GM20431 (cell line): ENCODE results near the gene UCMA.
"Not testable (repeated sequence)": the region's sequence is repeated elsewhere in the genome, so short reads cannot be mapped to it uniquely, and the experiment has no call there.

Source experiments
- in situ Hi-C: fragments of 300-500 bp; cut with MseI, MboI; formaldehyde crosslinking; loops from one replicate; pipeline ENCODE4 v1.15.0; 2020; ENCODE audit warnings: low sequenced_read_pairs; ENCODE audit not compliant: unreplicated experiment

Gene UCMA

GRCh38 chr10:13234172-13234571 lies at the start of gene UCMA:
UCMA (minus strand) TSS chr10:13234374; CDS start chr10:13234258, 116 bp downstream.
- in situ Hi-C loops: no loop called here

- in situ Hi-C loops: not testable (repeated sequence)
Observed at GRCh38 chr10:13282348-13282747, 48.2 kb upstream of the UCMA start.

- in situ Hi-C loops: no loop called here
Observed at GRCh38 chr10:13276749-13277365, 42.7 kb upstream of the UCMA start.

GRCh38 chr10:13276146-13276545 lies 42.0 kb upstream of the UCMA start:
- in situ Hi-C loops: not testable (repeated sequence)

GRCh38 chr10:13272164-13272571 lies 38.0 kb upstream of the UCMA start:
- in situ Hi-C loops: no loop called here

GRCh38 chr10:13271552-13272163 lies 37.5 kb upstream of the UCMA start:
- in situ Hi-C loops: no loop called here

GRCh38 chr10:13270877-13271551 lies 36.8 kb upstream of the UCMA start:
- in situ Hi-C loops: no loop called here

- in situ Hi-C loops: no loop called here
Observed at GRCh38 chr10:13268841-13269240, 34.7 kb upstream of the UCMA start.

GRCh38 chr10:13268310-13268709 lies 34.1 kb upstream of the UCMA start:
- in situ Hi-C loops: no loop called here

- in situ Hi-C loops: no loop called here
Observed at GRCh38 chr10:13263591-13263990, 29.4 kb upstream of the UCMA start.

GRCh38 chr10:13262433-13262832 lies 28.3 kb upstream of the UCMA start:
- in situ Hi-C loops: no loop called here

GRCh38 chr10:13257621-13258140 lies 23.5 kb upstream of the UCMA start:
- in situ Hi-C loops: no loop called here

GRCh38 chr10:13256627-13257026 lies 22.5 kb upstream of the UCMA start:
- in situ Hi-C loops: no loop called here

GRCh38 chr10:13253726-13254125 lies 19.6 kb upstream of the UCMA start:
- in situ Hi-C loops: no loop called here

- in situ Hi-C loops: no loop called here
Observed at GRCh38 chr10:13247784-13248183, 13.6 kb upstream of the UCMA start.

- in situ Hi-C loops: no loop called here
Observed at GRCh38 chr10:13247246-13247645, 13.1 kb upstream of the UCMA start.

- in situ Hi-C loops: not testable (repeated sequence)
Observed at GRCh38 chr10:13242260-13242659, 8.1 kb upstream of the UCMA start.

GRCh38 chr10:13241613-13242012 lies 7.4 kb upstream of the UCMA start:
- in situ Hi-C loops: no loop called here

- in situ Hi-C loops: no loop called here
Observed at GRCh38 chr10:13239923-13240322, 5.7 kb upstream of the UCMA start.

- in situ Hi-C loops: no loop called here
Observed at GRCh38 chr10:13238271-13239077, 4.3 kb upstream of the UCMA start.
